Upper lobe of left lung (tissue), 4 donors: ENCODE results near the gene ABCF1.

Source experiments
- POLR2A ChIP-seq, 4 donors: fragments of 450-650 bp; IDR thresholded peaks; one replicate each; pipeline ENCODE4 v1.5.1; 2016 to 2017; ENCODE audit warnings: antibody characterized with exemption in 4 of 4, mild to moderate bottlenecking in 2 of 4
- TF ChIP-seq, protein P1 (sequence below), 6 experiments: fragments of 450-650 bp in 4 of 6; fragments of 200-600 bp in 2 of 6; sonication (generic) in 2 of 6; IDR thresholded peaks; one replicate each; pipeline ENCODE4 v1.5.1; 2016 to 2019; ENCODE audit warnings: antibody characterized with exemption in 6 of 6

DNA sequence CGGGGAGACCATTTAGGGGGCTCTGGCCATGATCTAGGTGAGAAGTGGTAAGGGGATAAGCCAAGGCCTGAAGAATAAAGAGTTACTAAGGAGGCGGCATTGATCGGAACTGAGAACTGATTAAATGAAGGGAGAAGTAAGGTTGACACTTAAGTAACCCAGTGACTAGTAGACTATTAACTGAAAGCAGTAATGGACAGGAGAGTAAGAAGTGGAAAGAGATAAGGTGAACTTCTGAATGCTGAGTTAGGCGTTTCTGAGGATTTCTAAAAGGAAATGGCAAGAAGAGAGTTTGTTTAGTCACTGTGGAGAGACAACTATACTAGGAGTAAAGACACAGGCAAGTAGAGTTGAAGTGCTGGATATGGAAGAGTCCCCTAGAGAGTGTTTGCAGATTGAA is 1.9 kb downstream of the ABCF1 start:
- TF ChIP-seq, protein P1, sequence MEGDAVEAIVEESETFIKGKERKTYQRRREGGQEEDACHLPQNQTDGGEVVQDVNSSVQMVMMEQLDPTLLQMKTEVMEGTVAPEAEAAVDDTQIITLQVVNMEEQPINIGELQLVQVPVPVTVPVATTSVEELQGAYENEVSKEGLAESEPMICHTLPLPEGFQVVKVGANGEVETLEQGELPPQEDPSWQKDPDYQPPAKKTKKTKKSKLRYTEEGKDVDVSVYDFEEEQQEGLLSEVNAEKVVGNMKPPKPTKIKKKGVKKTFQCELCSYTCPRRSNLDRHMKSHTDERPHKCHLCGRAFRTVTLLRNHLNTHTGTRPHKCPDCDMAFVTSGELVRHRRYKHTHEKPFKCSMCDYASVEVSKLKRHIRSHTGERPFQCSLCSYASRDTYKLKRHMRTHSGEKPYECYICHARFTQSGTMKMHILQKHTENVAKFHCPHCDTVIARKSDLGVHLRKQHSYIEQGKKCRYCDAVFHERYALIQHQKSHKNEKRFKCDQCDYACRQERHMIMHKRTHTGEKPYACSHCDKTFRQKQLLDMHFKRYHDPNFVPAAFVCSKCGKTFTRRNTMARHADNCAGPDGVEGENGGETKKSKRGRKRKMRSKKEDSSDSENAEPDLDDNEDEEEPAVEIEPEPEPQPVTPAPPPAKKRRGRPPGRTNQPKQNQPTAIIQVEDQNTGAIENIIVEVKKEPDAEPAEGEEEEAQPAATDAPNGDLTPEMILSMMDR (IDR thresholded peaks at IDR 0.05) = no peak
- TF ChIP-seq POLR2A (IDR thresholded peaks at IDR 0.05) = no peak
